ENCODE measurements around the gene GSTP1.
"Not testable (repeated sequence)": the region's sequence is repeated elsewhere in the genome, so short reads cannot be mapped to it uniquely, and the experiment has no call there.

Gene GSTP1

DNA sequence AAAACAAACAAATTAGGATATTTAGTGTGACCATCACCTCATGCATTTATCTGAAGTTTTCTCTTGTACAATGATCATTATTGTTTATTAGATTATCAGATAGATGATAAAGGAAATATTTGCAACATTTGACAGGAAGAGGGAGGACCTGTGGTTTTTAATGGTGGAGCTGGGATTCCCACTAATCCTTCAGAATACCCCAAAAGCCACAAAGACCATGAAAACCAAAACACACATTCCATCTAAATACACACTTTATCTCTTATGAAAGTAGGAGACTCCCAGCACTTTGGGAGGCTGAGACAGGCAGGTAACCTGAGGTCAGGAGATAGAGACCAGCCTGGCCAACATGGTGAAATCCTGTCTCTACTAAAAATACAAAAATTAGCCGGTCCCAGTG, 15.5 kb downstream of the GSTP1 start:
- DNase-seq: no peak

DNA sequence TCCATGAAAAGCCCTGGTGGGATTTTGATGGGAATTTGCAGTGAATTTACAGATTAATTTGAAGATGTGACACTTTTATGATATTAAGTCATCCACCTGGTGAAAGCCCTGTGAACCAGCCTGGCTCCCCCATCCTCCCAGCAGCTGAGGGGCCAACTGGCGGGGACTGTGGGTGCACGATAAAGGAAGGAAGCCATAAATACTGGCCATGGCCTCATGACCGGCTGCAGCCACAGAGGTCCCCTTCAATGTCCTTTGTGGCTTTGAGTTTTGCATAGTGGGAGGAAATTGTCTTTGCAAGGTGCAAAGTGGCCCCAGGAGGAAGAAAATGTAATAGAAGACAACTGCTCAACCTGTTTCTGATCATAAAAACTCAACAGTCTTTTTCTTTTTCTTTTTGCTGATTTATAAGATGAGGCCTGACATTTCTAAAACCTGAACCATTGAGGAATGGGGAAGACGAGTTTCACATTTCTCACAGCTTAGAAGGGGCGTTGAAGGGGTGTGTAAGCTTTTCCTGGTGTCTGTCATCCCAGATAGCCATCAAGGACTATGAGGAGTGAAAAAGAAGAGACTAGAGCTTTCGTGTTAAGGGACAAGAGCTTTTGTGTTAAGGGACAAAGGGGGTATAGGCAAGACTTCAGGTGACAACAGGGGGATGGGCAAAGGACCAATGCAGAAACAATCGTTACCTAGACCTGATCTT, 16.9 kb downstream of the GSTP1 start:
- no peak for DNase-seq

DNA sequence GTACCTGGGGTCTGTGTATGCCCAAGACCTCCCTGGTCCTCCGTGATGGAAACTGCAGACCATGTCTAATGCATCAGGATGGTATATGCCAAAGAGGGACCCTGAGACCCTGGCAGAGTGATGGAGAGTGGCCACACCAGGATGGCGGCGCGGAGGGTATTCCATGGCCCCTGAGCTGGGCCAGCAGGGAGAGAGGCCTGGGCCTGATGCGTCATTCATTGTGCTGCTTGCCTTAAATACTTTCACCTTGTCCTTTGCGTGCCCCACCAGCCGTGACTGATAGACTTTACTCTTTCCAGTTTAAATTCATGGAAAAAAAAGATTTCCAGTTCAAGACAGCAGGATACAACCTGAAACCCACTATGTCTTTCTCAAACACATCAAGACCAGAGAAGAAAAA, 17.5 kb downstream of the GSTP1 start:
- no peak for DNase-seq

DNA sequence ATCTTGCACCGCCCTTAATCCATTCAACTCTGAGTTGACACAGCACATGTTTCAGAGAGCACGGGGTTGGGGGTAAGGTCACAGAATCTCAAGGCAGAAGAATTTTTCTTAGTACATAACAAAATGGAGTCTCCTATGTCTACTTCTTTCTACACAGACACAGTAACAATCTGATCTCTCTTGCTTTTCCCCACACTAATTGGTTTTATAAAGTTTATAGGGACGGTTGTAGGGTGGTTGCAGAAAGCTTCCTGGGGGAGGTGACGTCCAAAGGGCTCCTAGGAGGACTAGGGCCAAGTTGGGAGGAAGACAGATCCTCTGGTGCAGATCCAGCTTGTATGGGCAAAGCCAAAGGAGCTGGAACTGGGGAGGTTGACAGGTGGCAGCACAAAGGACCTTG, 20.5 kb downstream of the GSTP1 start:
- not testable (repeated sequence) for DNase-seq

DNA sequence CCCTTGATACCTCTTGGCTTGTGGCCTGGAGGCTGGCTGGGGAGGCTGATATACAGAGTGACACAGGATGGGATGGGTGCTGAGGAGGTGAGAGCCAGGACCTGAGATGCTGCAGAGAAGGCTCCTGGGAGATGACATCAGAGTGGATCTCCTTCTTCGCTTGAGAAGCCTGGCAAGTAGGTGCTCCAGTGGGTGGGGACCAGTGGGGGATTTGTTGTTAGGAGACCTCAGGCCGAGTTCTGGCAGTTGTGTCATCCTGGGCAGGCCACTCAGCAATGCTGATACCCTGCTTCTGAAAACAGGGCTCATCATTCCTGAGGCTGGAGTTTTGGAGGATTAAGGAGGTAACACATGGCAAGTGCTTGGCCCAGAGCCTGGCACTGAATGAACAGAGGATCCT, 21.2 kb downstream of the GSTP1 start:
- DNase-seq: no peak

DNA sequence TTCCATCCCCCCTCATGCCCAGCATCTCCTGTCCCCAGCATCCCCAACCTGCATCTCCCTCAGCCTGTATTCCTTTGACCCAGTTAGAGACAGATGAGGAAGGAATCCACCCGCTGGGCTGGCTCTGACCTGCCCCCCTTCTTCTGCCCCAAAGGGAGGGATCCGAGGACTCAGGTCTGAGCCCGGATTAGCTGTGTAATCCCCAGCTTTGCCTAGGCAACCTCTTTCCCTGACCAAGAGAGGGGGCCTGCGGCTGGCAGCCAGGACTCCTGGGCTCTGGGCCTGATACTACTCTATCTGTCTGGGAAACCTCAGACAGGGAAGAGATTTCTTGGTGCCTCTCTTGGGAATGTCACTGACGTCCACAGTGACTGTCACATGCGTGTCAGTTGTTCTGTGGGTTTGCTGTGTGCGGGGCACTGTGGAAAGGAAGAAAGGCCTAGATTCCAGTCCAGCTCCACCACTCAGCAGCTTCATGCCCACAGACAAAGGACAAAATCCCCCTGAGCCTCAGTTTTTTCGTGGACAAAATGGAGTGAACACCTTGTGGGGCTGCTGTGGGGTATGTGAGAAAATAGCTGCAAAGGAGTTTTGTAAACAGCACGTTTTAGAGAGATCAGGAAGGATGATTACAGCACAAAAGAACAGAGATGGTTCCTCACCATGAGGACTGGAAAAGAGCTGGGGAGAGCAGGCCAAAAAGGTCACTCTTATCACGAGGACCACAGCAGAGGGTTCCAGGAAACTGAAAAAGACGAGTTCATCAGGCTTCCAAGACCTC, 21.8 kb downstream of the GSTP1 start:
- no peak for DNase-seq

DNA sequence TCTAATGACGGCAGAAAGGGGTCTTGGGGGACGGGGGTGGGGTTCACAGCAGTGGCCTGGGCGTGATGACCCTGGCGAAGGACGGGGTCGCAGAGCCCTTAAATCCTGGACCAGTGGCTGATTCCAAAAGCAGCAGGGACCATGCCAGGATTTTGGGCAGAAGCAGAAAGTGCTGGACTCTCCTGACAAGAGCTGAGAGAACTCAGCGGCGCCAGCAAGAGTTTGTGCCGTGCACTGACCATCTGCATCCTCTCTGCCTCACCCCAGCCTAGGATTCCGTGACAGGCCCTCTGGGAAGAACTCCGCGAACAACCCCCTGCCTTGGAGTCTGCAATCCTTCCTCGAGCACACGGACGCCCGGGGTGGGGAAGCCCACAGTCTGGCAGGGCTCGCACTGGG, 22.5 kb downstream of the GSTP1 start:
- DNase-seq: no peak

DNA sequence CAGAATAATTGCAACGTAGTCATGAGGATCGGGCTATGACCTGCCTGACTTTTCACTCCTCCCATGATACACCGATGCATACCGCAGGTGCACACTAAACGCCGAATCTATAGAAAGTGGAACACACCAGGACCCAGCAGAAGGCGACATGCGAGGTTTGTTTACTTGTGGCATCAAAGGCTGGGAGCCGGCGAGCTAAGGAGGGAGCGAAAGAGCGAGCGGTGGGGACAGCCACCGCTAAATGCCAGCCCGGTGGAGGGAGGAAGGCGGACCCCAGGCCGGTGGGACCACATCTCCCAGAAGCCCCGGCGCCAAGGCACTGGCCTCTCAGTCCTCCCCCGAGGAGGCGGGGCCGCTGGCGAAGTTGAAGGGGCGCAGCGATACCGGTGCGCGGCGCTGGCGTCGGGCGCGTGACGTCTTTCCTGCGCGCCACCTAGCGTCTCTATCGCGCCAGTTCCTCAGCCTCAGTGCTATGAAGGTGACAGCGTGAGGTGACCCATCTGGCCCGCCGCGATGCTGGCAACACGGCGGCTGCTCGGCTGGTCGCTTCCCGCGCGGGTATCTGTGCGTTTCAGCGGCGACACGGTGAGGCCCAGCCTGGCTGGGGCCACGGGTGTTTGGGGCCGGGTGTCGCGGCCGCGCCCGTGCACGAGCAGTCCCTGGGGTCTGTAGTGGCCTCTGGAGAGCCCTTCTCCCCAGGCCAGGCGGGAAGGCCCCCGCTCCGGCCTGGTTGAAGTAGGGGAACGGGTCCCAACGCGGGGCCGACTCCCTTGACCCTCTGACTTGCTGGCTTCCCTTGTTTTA, 23.1 kb downstream of the GSTP1 start, which contains the start of gene NDUFV1:
Gene NDUFV1, plus strand, starts transcription at position 445 of the 804 bp plus-strand sequence. Its CDS starts 69 bp downstream, at position 514.
- DNase-seq: peak; percentile 97

DNA sequence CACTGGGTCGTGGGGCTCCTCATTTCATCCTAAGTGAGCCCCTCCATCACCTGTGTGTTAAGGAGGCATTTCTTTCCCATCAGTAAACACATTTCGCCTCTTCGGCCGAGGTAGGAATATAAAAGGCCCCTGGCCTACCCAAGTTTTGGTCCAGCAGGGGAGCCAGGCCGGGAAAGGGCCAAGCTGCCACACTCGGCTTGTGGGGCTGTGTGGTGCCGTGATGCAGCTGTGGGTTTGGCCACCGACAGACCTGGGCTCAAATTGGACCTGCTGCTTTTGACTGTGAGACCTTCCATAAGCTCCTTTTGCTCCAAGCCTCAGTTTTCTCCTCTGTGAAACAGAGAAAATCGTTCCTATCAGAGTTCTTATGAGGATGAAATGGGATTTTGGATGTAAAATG, 23.9 kb downstream of the GSTP1 start:
- no peak for DNase-seq

DNA sequence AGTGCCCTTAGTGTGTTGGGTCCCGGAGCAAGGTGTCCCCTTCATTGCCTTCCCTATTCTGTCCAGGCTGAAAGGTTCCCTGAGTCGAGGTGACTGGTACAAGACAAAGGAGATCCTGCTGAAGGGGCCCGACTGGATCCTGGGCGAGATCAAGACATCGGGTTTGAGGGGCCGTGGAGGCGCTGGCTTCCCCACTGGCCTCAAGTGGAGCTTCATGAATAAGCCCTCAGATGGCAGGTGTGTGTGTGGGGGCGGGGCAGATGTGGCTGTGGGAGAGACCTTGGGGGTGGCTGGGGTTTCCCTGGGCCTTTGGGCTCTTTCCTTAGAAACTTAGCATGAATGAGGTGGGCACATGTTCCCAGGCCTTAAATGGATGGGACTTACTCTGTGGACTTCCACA, 24.9 kb downstream of the GSTP1 start:
- DNase-seq: no peak

DNA sequence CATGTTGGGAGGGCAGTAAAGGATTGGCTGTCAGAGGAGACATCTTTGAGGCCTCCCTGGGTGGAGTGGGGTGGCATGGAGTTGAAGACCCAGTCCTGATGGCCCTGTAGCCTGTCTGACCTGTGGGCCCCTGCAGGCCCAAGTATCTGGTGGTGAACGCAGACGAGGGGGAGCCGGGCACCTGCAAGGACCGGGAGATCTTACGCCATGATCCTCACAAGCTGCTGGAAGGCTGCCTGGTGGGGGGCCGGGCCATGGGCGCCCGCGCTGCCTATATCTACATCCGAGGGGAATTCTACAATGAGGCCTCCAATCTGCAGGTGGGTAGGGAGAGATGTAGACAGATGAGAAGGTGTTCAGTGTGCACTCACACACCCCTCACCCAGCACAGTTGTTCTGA, 25.7 kb downstream of the GSTP1 start:
- no peak for DNase-seq

DNA sequence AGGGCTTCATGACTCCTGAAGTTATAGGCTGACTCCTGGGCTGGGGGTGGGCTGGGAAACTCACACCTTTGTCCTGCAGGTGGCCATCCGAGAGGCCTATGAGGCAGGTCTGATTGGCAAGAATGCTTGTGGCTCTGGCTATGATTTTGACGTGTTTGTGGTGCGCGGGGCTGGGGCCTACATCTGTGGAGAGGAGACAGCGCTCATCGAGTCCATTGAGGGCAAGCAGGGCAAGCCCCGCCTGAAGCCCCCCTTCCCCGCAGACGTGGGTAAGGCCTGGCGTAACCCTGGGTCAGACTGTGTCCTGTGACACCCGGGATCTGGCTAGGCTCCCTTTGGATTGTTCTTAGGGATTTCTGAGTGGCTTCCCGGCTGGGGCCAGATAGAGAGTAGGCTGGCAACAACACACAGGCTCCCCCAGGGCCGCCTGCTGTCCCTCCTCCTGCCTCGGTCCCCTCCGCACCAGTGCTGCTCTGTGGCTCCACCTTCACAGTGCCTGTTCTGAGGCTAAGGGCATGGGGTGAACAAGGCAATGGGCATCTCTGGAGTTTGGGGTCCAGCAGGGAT, 26.8 kb downstream of the GSTP1 start:
- no peak for DNase-seq

DNA sequence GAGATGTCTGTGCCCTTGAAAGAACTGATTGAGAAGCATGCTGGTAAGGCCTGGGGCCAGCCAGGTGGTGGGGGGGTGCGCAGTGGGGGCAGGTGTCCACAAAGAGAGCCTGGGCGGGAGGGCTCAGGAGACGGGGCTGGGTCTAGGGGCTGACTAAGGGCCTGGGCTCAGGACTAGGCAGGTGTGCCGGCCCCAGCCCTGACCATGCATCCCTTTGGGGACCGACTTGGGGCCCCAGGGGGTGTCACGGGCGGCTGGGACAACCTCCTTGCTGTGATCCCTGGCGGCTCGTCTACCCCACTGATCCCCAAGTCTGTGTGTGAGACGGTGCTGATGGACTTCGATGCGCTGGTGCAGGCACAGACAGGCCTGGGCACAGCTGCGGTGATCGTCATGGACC, 27.6 kb downstream of the GSTP1 start:
- no peak for DNase-seq

DNA sequence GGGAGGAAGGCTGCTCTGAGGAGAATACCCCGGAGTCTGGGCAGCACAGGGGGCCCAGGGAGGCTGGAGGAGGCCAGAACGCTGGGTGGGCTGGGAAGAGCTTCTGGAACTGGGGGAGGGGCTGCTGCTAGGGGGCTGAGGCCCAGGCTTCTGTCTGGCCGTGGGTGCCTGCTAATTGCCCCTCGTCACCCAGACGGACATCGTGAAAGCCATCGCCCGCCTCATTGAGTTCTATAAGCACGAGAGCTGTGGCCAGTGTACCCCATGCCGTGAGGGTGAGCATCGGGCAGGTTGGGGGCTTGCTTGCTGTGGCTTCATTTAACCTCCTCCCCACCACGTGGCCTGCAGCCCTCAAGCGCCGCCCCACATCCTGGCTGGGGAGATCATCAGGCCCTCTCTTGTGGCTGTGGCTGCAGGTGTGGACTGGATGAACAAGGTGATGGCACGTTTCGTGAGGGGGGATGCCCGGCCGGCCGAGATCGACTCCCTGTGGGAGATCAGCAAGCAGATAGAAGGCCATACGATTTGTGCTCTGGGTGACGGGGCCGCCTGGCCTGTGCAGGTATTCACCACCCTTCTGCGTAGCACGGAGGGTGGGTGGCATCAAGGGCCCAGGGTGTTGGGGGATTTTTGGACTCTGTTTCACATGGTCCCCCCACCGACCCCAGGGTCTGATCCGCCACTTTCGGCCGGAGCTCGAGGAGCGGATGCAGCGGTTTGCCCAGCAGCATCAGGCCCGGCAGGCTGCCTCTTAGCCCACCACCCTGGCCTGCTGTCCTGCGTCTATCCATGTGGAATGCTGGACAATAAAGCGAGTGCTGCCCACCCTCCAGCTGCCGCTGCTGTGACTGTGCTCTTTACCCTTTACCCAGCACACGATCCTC, 28.3 kb downstream of the GSTP1 start:
- DNase-seq: no peak

DNA sequence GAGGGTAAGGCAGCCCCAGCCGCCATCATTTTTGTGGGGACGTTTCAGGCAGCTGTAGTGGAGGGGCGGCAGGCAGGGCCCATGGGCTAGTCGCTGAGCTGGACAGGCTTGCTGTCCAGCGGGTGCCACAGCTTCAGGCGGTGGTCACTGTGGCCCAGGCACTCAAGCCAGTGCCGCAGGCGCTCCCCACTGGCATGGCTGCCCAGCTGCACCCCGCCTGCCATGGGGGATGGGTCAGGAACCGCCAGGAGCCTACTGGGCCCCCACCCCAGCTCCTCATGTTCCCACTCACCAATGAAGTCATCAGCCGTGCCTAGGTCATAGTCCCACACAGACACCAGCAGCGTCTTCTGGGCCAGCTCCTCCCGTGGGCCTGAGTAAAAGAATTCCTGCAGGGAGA, 29.1 kb downstream of the GSTP1 start:
- no peak for DNase-seq

DNA sequence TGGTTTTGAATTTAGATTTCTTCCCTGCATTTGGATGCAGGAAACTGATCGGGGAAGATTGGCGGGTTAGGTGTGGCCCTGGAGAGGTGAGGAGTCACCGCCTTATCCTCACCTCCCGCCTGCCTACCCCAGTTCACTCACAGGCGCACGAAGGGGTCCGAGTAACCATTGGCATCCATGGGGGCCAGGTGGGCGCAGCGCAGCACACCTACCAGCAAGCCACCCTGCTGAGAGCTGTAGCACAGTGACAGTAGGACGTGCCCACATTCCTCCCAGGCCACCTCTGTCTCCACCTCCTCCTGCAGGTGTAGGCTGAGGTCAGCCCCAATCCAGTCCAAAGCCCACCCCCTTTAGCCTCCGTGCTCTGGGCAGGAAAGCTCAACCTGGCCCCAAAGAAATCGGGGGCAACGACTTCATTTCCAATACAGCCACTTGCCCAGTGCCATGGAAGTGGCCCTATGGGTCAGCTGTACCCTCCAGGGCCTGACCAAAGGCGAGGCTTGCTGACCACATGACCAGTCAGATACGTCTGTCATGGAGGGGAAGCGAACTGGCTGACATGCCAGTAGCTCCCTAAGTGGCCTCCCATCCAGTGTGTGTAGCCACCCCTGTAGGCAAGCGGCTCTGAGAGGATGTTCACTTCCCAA, 29.8 kb downstream of the GSTP1 start:
- DNase-seq: no peak

DNA sequence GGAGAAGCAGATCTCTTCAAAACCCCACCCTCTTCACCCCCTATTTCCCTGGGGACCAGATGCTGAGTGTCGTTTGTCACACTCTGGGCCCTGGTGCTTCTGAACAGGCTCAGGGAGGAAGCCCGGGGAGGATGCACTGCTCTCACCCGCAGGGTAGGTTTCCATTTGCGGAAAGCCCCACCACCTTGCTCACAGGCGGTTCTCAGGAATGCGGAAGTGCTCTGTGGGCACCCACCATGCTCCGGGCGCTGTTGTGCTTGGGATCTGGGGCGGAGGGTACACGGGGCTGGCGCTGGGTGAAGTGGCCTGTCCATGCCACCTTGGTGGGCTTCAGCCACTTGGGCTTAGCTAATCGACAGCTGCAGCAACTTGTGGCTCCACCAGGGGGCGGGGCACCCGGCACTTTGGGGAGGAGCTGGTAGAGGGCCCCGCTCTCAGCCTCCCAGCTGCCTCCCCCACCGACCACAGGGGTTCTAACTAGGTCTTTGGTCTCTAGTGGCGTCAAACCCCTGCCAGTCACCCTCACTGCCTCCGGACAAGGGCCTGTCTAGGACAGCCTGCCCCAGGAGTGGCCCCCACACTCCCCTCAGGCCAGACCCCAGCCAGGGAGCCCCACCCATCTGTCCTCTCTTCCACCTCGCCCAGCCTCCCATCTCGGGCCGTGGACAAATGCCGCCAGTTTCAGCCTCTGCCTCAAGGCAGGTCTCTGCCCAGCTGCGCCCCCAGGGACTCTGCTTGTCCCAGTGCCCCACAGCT, 30.5 kb downstream of the GSTP1 start:
- peak; percentile 83 for DNase-seq

DNA sequence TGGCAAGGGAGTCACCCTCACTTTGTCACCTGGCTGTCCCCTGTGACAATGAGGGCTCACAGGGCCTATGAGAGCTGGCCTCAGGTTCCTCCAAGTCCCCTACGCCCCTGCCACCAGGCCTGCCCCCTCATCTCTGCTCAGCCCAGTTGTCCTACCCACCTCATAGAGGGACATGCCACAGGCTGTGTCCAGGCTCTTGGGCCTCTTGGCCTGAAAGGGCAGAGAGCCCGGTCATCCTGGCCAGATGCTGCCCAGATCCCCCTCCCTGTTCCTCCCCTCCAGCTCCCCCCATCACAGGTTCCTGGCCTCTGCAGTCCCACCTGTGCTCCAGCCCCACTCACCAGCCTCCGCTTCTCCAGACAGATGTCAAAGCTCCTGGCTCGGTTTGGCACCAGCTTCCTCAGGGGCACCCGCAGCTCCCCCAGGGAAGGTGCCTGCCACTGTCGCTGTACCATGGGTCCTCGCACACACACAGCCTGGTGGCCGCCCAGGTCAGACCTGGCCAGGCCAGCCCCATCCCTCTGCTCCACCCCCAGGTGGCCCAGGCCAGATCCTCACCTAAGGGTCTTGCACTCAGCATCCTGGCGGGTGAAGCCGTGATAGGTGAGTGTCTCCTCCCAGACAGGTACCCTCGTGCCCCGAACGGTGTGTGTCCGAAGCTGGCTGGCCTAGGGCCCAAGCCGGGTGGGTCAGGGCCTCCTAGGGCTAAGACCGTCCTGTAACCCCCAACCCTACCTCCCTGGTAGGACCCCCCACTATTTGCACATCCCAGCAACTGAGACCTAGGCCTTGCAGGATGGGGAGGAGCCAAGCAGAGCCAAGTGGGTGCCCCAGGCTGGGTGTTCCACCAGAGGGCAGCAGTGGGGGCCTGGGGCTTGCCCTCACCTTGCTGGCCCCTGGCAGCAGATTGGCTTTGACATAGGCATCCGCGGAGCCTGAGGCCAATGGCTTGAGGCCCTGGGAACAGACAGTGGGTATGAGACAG, 31.4 kb downstream of the GSTP1 start:
- DNase-seq: peak; percentile 80

DNA sequence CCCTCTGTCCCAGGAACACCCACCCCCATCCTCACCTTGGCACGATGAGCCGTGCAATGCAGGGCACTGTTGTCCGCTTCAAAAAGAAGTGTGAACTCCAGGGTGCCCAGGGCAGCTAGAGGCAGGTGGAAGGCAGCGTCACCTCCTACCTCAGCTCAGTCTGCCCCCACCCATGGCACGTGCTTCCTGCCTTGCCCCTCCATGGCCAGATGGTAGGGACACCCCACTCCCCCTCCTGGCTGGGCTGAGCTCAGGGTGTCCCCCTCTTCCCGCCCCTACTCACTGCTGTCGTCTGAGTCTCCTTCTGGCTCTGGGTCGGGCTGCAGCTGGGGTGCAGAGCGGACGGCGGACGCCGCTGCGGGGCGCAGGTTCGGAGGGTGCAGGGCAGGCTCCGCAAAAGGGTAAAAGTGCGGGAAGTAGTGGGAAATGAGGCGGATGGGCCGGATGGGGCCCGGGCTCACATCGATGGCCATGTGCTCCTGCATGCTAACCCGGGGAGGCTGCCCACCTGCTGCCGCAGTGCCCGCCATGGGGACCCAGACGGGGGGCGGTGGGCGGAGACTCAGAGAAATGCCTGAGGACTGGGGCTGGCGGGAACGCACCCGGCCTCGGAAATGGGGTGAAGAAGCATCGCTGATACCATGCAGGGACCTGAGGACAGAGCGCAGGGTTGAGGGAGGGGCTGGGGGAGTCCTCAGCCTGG, 32.3 kb downstream of the GSTP1 start:
- no peak for DNase-seq
